HEK293 (cell line): ENCODE data around the gene PLPP1.

Experiments
- CTCF ChIA-PET: fragments of 350-600 bp; formaldehyde crosslinking; extraction: SDS; loops from one replicate; lab custom pipeline; 2021; ENCODE audit warnings: antibody characterized with exemption; lab: Yijun Ruan, JAX
- POLR2A ChIA-PET: fragments of 300-600 bp; formaldehyde crosslinking; extraction: SDS; loops from one replicate; lab custom pipeline; 2020; ENCODE audit warnings: antibody characterized with exemption, inconsistent platforms; lab: Yijun Ruan, JAX
- H3K27ac ChIP-seq: fragments of 200-500 bp; sonication (Bioruptor generic); 2 replicates; pipeline ENCODE4 v1.5.1; 2014; ENCODE audit warnings: low read depth, low read length, control low read depth, inconsistent platforms; ENCODE audit errors: extremely low read depth
- H3K36me3 ChIP-seq, 2 experiments: fragments of 200-500 bp in 1 of 2; sonication (Bioruptor generic) in 1 of 2; 1 replicate in 1 of 2; 2 replicates in 1 of 2; pipeline ENCODE4 v1.5.1; 2014 to 2017; ENCODE audit warnings: inconsistent platforms in 2 of 2, low read length in 2 of 2; ENCODE audit not compliant: control insufficient read depth in 2 of 2, insufficient read depth in 1 of 2
- H3K4me1 ChIP-seq: fragments of 200-500 bp; sonication (Bioruptor generic); 2 replicates; pipeline ENCODE4 v1.5.1; 2014; ENCODE audit warnings: mild to moderate bottlenecking, low read length, inconsistent platforms; ENCODE audit not compliant: control insufficient read depth, insufficient read depth
- H3K4me3 ChIP-seq: 2 replicates; pipeline ENCODE4 v1.5.1; 2011; ENCODE audit warnings: low read depth, mild to moderate bottlenecking, control low read depth, low read length, moderate library complexity
- H3K9me3 ChIP-seq: fragments of 200-500 bp; sonication (Bioruptor generic); 2 replicates; pipeline ENCODE4 v1.5.1; 2014; ENCODE audit warnings: low read depth, low read length, inconsistent platforms; ENCODE audit not compliant: control insufficient read depth, insufficient read depth
- AEBP2 ChIP-seq: fragments of 450-650 bp; formaldehyde crosslinking; IDR thresholded peaks from 2 replicates; pipeline ENCODE4 v1.5.1; 2016; ENCODE audit warnings: missing biosample characterization, missing genetic modification characterization, borderline replicate concordance
- EGR2 ChIP-seq: fragments of 450-650 bp; formaldehyde crosslinking; IDR thresholded peaks from 2 replicates; pipeline ENCODE4 v1.5.1; 2016; ENCODE audit warnings: low read depth, missing biosample characterization, missing genetic modification characterization
- GLIS1 ChIP-seq: fragments of 450-650 bp; formaldehyde crosslinking; IDR thresholded peaks from 2 replicates; pipeline ENCODE4 v1.5.1; 2016; ENCODE audit warnings: missing biosample characterization, missing genetic modification characterization
- MEIS1 ChIP-seq: sonication (generic); formaldehyde crosslinking; IDR thresholded peaks from 2 replicates; pipeline ENCODE4 v1.8.1; 2022; ENCODE audit warnings: missing genetic modification reagents, mild to moderate bottlenecking, borderline replicate concordance
- PRDM1 ChIP-seq: fragments of 450-650 bp; formaldehyde crosslinking; IDR thresholded peaks from 2 replicates; pipeline ENCODE4; 2016; ENCODE audit warnings: missing biosample characterization, missing genetic modification characterization
- RBAK ChIP-seq: fragments of 450-650 bp; formaldehyde crosslinking; IDR thresholded peaks from 2 replicates; pipeline ENCODE4 v1.5.1; 2016; ENCODE audit warnings: missing biosample characterization, missing genetic modification characterization
- ZBTB1 ChIP-seq: fragments of 450-650 bp; formaldehyde crosslinking; IDR thresholded peaks from 2 replicates; pipeline ENCODE4 v1.5.1; 2016; ENCODE audit warnings: missing biosample characterization, missing genetic modification characterization
- ZBTB17 ChIP-seq: fragments of 450-650 bp; formaldehyde crosslinking; IDR thresholded peaks from 2 replicates; pipeline ENCODE4 v1.5.1; 2016; ENCODE audit warnings: missing biosample characterization, missing genetic modification characterization
- ZBTB21 ChIP-seq: fragments of 450-650 bp; formaldehyde crosslinking; IDR thresholded peaks from 2 replicates; pipeline ENCODE4 v1.5.1; 2017; ENCODE audit warnings: missing biosample characterization, missing genetic modification characterization
- ZEB2 ChIP-seq: fragments of 450-650 bp; formaldehyde crosslinking; IDR thresholded peaks from 2 replicates; pipeline ENCODE4 v1.5.1; 2016; ENCODE audit warnings: missing biosample characterization, missing genetic modification characterization
- ZNF138 ChIP-seq: fragments of 450-650 bp; formaldehyde crosslinking; IDR thresholded peaks from 2 replicates; pipeline ENCODE4 v1.5.1; 2016; ENCODE audit warnings: missing biosample characterization, missing genetic modification characterization, borderline replicate concordance
- ZNF174 ChIP-seq: fragments of 450-650 bp; formaldehyde crosslinking; IDR thresholded peaks from 2 replicates; pipeline ENCODE4 v1.5.0; 2017; ENCODE audit warnings: missing biosample characterization, mild to moderate bottlenecking, missing genetic modification characterization
- ZNF19 ChIP-seq: fragments of 450-650 bp; formaldehyde crosslinking; IDR thresholded peaks from 2 replicates; pipeline ENCODE4; 2016; ENCODE audit warnings: missing biosample characterization, missing genetic modification characterization, low read depth
- ZNF214 ChIP-seq: fragments of 450-650 bp; formaldehyde crosslinking; IDR thresholded peaks from 2 replicates; pipeline ENCODE4 v1.5.1; 2017; ENCODE audit warnings: missing biosample characterization, mild to moderate bottlenecking, missing genetic modification characterization, borderline replicate concordance
- ZNF223 ChIP-seq: fragments of 450-650 bp; formaldehyde crosslinking; IDR thresholded peaks from 2 replicates; pipeline ENCODE4 v1.5.1; 2016; ENCODE audit warnings: missing biosample characterization, missing genetic modification characterization
- ZNF292 ChIP-seq: fragments of 450-650 bp; formaldehyde crosslinking; IDR thresholded peaks from 2 replicates; pipeline ENCODE4 v1.5.1; 2016; ENCODE audit warnings: low read depth, missing biosample characterization, missing genetic modification characterization, borderline replicate concordance
- ZNF366 ChIP-seq: fragments of 450-650 bp; formaldehyde crosslinking; conservative IDR thresholded peaks from 2 replicates; pipeline ENCODE4 v1.5.1; 2016; ENCODE audit warnings: missing biosample characterization, missing genetic modification characterization
- ZNF394 ChIP-seq: fragments of 450-650 bp; formaldehyde crosslinking; IDR thresholded peaks from 2 replicates; pipeline ENCODE4 v1.5.1; 2016; ENCODE audit warnings: missing biosample characterization, missing genetic modification characterization, mild to moderate bottlenecking, moderate library complexity, borderline replicate concordance
- ZNF426 ChIP-seq: fragments of 450-650 bp; formaldehyde crosslinking; IDR thresholded peaks from 2 replicates; pipeline ENCODE4 v1.5.1; 2017; ENCODE audit warnings: missing biosample characterization, missing genetic modification characterization, mild to moderate bottlenecking, inconsistent platforms, moderate library complexity
- ZNF623 ChIP-seq: fragments of 450-650 bp; formaldehyde crosslinking; IDR thresholded peaks from 2 replicates; pipeline ENCODE4 v1.5.1; 2016; ENCODE audit warnings: missing biosample characterization, missing genetic modification characterization
- ZNF664 ChIP-seq: fragments of 450-650 bp; formaldehyde crosslinking; IDR thresholded peaks from 2 replicates; pipeline ENCODE4 v1.5.1; 2016; ENCODE audit warnings: missing biosample characterization, missing genetic modification characterization
- ZNF692 ChIP-seq: fragments of 450-650 bp; formaldehyde crosslinking; IDR thresholded peaks from 2 replicates; pipeline ENCODE4 v1.5.1; 2016; ENCODE audit warnings: missing biosample characterization, missing genetic modification characterization
- ZXDB ChIP-seq: fragments of 450-650 bp; formaldehyde crosslinking; IDR thresholded peaks from 2 replicates; pipeline ENCODE4 v1.5.1; 2016; ENCODE audit warnings: missing biosample characterization, missing genetic modification characterization
- TF ChIP-seq, protein P1 (sequence below): fragments of 450-650 bp; formaldehyde crosslinking; IDR thresholded peaks from 2 replicates; pipeline ENCODE4 v1.5.1; 2016; ENCODE audit warnings: missing biosample characterization, missing genetic modification characterization
- TF ChIP-seq, protein P2 (sequence below): fragments of 450-650 bp; formaldehyde crosslinking; IDR thresholded peaks from 2 replicates; pipeline ENCODE4 v1.5.1; 2016; ENCODE audit warnings: missing biosample characterization, missing genetic modification characterization, low read depth

PLPP1 gene

DNA sequence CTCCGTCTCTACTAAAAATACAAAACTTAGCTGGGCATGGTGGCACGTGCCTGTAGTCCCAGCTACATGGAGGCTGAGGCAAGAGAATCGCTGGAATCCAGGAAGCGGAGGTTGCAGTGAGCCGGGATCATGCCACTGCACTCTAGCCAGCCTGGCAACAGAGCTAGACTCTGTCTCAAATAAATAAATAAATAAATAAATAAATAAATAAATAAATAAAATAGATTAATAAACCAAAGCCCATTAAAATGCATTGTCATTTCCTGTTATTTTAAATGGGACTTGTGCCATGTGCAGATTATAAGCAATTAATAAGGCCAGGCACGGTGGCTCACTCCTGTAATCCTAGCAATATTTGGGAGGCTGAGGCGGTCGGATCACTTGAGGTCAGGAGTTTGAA, 2.6 kb upstream of the PLPP1 start (continued):
- TF ChIP-seq AEBP2 (tag by site-specific recombination) (peak; percentile 50; the same call in 1 of the 2 replicates), ZNF394 (peak; percentile 95), RBAK (tag by site-specific recombination) (peak; percentile 73; the same call in 1 of the 2 replicates), ZNF366 (tag by site-specific recombination) (0 out of 2 replicates have a peak, but pooled peaks have one; percentile 17), ZNF138 (tag by site-specific recombination) (peak; percentile 77; the same call in 1 of the 2 replicates), ZNF664 (peak; percentile 67; the same call in 1 of the 2 replicates), ZNF214 (tag by site-specific recombination) (peak; percentile 44; the same call in 1 of the 2 replicates), ZXDB (tag by site-specific recombination) (peak; percentile 55; the same call in 1 of the 2 replicates), ZNF292 (tag by site-specific recombination) (peak; percentile 77; the same call in 1 of the 2 replicates), ZNF426 (peak; percentile 90), ZNF223 (tag by site-specific recombination) (peak; percentile 44; the same call in 1 of the 2 replicates), ZNF623 (tag by site-specific recombination) (peak; percentile 81)
- TF ChIP-seq, protein P1, sequence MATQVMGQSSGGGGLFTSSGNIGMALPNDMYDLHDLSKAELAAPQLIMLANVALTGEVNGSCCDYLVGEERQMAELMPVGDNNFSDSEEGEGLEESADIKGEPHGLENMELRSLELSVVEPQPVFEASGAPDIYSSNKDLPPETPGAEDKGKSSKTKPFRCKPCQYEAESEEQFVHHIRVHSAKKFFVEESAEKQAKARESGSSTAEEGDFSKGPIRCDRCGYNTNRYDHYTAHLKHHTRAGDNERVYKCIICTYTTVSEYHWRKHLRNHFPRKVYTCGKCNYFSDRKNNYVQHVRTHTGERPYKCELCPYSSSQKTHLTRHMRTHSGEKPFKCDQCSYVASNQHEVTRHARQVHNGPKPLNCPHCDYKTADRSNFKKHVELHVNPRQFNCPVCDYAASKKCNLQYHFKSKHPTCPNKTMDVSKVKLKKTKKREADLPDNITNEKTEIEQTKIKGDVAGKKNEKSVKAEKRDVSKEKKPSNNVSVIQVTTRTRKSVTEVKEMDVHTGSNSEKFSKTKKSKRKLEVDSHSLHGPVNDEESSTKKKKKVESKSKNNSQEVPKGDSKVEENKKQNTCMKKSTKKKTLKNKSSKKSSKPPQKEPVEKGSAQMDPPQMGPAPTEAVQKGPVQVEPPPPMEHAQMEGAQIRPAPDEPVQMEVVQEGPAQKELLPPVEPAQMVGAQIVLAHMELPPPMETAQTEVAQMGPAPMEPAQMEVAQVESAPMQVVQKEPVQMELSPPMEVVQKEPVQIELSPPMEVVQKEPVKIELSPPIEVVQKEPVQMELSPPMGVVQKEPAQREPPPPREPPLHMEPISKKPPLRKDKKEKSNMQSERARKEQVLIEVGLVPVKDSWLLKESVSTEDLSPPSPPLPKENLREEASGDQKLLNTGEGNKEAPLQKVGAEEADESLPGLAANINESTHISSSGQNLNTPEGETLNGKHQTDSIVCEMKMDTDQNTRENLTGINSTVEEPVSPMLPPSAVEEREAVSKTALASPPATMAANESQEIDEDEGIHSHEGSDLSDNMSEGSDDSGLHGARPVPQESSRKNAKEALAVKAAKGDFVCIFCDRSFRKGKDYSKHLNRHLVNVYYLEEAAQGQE (tag by site-specific recombination), result peak; percentile 72
- TF ChIP-seq, all 188 proteins: peak for 40; not testable (repeated sequence) for 148

DNA sequence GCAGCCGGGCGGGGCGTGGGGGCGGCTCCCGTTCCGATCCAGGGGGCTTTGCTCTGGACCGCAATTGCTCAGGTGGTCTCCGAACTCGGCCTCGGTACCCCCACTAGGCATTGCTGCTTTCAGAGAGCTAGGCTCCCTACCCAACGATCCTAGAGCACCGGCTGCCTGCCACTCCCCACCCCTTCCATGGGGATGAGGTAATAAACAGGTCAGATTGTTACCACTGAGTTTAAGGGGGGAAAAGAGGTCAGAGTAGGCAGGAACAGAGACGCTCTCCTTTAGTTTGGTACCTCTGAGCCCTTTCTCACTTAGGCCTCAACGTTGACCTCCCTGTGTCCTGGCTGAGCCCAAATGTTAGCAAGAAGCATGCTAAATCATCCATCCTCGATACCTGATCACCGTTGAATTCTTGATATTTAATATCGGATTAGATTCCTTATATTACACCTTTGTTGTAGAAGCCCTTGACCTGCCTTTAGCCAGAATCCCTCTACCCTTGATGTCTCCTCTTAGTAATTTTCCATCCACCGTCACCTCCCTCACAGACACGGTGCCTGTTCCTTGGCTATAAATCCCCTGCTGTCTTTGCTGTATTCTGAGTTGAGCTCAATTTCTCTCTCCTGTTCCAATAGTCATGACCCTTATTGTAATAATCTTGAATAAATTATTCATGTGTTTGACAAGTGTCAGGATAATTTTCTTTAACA, 588 bp upstream of the PLPP1 start:
- no peaks in the 10 kb centered on the region for H3K36me3 ChIP-seq
- ChIA-PET CTCF (interaction anchor here (1.9 kb wide), 1 partner anchor 157 kb away, joined by 7 read pairs; no protein-coding TSS in a partner anchor), POLR2A (interaction anchor here (0.5 to 0.6 kb wide), 2 partner anchors 56 to 219 kb away, joined by 3 to 4 read pairs; no protein-coding TSS in a partner anchor)
- H3K27ac ChIP-seq, result peak overlapping the region; percentile 84
- H3K9me3 ChIP-seq, result no peaks in the 10 kb centered on the region
- H3K4me3 ChIP-seq, result peak overlapping the region; percentile 84
- peaks cover 9% of the 10 kb centered on the region; the same call in 1 of the 2 replicates for H3K4me1 ChIP-seq
- no peak for TF ChIP-seq ZNF174
- TF ChIP-seq ZEB2 (tag by site-specific recombination), result peak; percentile 10; the same call in 1 of the 2 replicates
- TF ChIP-seq ZBTB1 (tag by site-specific recombination), result no peak
- peak; percentile 66 for TF ChIP-seq GLIS1
- no peak for TF ChIP-seq EGR2 (tag by site-specific recombination)
- peak; percentile 78; the same call in 1 of the 2 replicates for TF ChIP-seq ZNF692 (tag by site-specific recombination)
- TF ChIP-seq ZBTB21 (tag by site-specific recombination), result 0 out of 2 replicates have a peak, but pooled peaks have one; percentile 37
- no peak for TF ChIP-seq MEIS1 (CRISPR knock-in tag)
- TF ChIP-seq, protein P2, sequence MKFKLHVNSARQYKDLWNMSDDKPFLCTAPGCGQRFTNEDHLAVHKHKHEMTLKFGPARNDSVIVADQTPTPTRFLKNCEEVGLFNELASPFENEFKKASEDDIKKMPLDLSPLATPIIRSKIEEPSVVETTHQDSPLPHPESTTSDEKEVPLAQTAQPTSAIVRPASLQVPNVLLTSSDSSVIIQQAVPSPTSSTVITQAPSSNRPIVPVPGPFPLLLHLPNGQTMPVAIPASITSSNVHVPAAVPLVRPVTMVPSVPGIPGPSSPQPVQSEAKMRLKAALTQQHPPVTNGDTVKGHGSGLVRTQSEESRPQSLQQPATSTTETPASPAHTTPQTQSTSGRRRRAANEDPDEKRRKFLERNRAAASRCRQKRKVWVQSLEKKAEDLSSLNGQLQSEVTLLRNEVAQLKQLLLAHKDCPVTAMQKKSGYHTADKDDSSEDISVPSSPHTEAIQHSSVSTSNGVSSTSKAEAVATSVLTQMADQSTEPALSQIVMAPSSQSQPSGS (tag by site-specific recombination), result 0 out of 2 replicates have a peak, but pooled peaks have one; percentile 6
- no peak for TF ChIP-seq ZNF19 (tag by site-specific recombination)
- TF ChIP-seq ZBTB17 (tag by site-specific recombination), result peak; percentile 69
- no peak for TF ChIP-seq ZNF223 (tag by site-specific recombination)
- TF ChIP-seq PRDM1, result peak; percentile 23; the same call in 1 of the 2 replicates
